ENCODE data around the gene AARS2. TPM values are rescaled to one million over a fixed set of nuclear protein-coding genes. Genes with fewer than 3 reads are reported as not detected.
A peak's percentile ranks its signal among the peaks of the same experiment; 100 is the strongest.

The AARS2 gene
- total RNA-seq, 1 donor from 2014 or later: 12.0 TPM

GRCh38 chr6:44277763-44278162 is 35.4 kb downstream of the AARS2 start:
- Histone ChIP-seq H3K27me3 (ENCODE audit: low read depth) (peaks cover 49% of the 10 kb centered on the region), H3K27ac (no peak overlapping the region), H3K9me3 (no peaks in the 10 kb centered on the region), H3K36me3 (no peaks in the 10 kb centered on the region), H3K4me3 (no peak overlapping the region), H3K4me1 (peaks cover 4% of the 10 kb centered on the region)
- no peak for TF ChIP-seq CTCF (IDR thresholded peaks at IDR 0.05)
- intact Hi-C loops (cut with DNase I): no loop called here
- no peak for ATAC-seq
- DNase-seq: no peak

- intact Hi-C loops (cut with DNase I): no loop called here
- no peaks in the 10 kb centered on the region for H3K36me3 ChIP-seq
- TF ChIP-seq CTCF (IDR thresholded peaks at IDR 0.05): no peak
- H3K27me3 ChIP-seq (ENCODE audit: low read depth): peaks cover 57% of the 10 kb centered on the region
- H3K4me3 ChIP-seq: no peak overlapping the region
- no peak overlapping the region for H3K27ac ChIP-seq
- ATAC-seq: no peak
- peaks cover 4% of the 10 kb centered on the region for H3K4me1 ChIP-seq
- DNase-seq: no peak
- H3K9me3 ChIP-seq: no peaks in the 10 kb centered on the region
These were observed 36.2 kb downstream of the AARS2 start for GRCh38 chr6:44276667-44277640.

- DNase-seq (no peak), ATAC-seq (peak; percentile 35 to 68)
- Histone ChIP-seq H3K27me3 (ENCODE audit: low read depth) (peaks cover 65% of the 10 kb centered on the region), H3K4me3 (peak overlapping the region; percentile 39), H3K36me3 (no peaks in the 10 kb centered on the region), H3K27ac (no peak overlapping the region), H3K9me3 (no peaks in the 10 kb centered on the region), H3K4me1 (peaks cover 4% of the 10 kb centered on the region)
- intact Hi-C loops (cut with DNase I): no loop called here
- TF ChIP-seq CTCF (IDR thresholded peaks at IDR 0.05): no peak
These were observed 37.1 kb downstream of the AARS2 start for GRCh38 chr6:44275749-44276648.

- TF ChIP-seq CTCF (IDR thresholded peaks at IDR 0.05): no peak
- peak overlapping the region; percentile 39 for H3K4me3 ChIP-seq
- H3K36me3 ChIP-seq: no peaks in the 10 kb centered on the region
- H3K27ac ChIP-seq: no peak overlapping the region
- DNase-seq (no peak), ATAC-seq (no peak)
- no peaks in the 10 kb centered on the region for H3K9me3 ChIP-seq
- intact Hi-C loops (cut with DNase I): no loop called here
- peaks cover 4% of the 10 kb centered on the region for H3K4me1 ChIP-seq
- peaks cover 67% of the 10 kb centered on the region for H3K27me3 ChIP-seq (ENCODE audit: low read depth)
These were observed 37.8 kb downstream of the AARS2 start for GRCh38 chr6:44275271-44275748.

- no peak overlapping the region for H3K27ac ChIP-seq
- TF ChIP-seq CTCF (IDR thresholded peaks at IDR 0.05): no peak
- intact Hi-C loops (cut with DNase I): no loop called here
- no peak for DNase-seq
- H3K36me3 ChIP-seq: no peaks in the 10 kb centered on the region
- ATAC-seq: no peak
- H3K4me1 ChIP-seq: peaks cover 4% of the 10 kb centered on the region
- H3K4me3 ChIP-seq: no peak overlapping the region
- H3K27me3 ChIP-seq (ENCODE audit: low read depth): peaks cover 77% of the 10 kb centered on the region
- no peaks in the 10 kb centered on the region for H3K9me3 ChIP-seq
These were observed 39.5 kb downstream of the AARS2 start for GRCh38 chr6:44273617-44274016.

Measured in lower lobe of right lung (tissue), 2 donors.